HUDEP-2 (cell line): ENCODE data around the gene DPM3.
"Not testable (repeated sequence)": the region's sequence is repeated elsewhere in the genome, so short reads cannot be mapped to it uniquely, and the experiment has no call there.

Experiments
- DNase-seq, 76 experiments: peaks; one replicate each; lab custom pipeline; 2025; ENCODE audit not compliant: unreplicated experiment in 76 of 76; lab: John Stamatoyannopoulos, UW

DPM3 gene

GRCh38 chr1:155139895-155140629 lies at the start of gene DPM3:
DPM3 (minus strand) TSS chr1:155140531; CDS start chr1:155140240, 291 bp downstream.
- DNase-seq = peak in 71 of 76 experiments; percentile 10 to 86 (median 66)

- DNase-seq = not testable (repeated sequence)
Observed at GRCh38 chr1:155189926-155190325, 49.6 kb upstream of the DPM3 start.

- no peak for DNase-seq
Observed at GRCh38 chr1:155188268-155188667, 47.9 kb upstream of the DPM3 start.

- DNase-seq = no peak
Observed at GRCh38 chr1:155187456-155187891, 47.1 kb upstream of the DPM3 start.

GRCh38 chr1:155186794-155187455 lies 46.6 kb upstream of the DPM3 start:
- DNase-seq = no peak

GRCh38 chr1:155186067-155186793 lies 45.9 kb upstream of the DPM3 start:
- peak in 1 of 76 experiments; percentile 19 for DNase-seq

GRCh38 chr1:155185783-155186066 lies 45.4 kb upstream of the DPM3 start:
- no peak for DNase-seq

- peak in 66 of 76 experiments; percentile 5 to 74 (median 52) for DNase-seq
Observed at GRCh38 chr1:155184835-155185782, 44.8 kb upstream of the DPM3 start.

- no peak for DNase-seq
Observed at GRCh38 chr1:155184351-155184811, 44.0 kb upstream of the DPM3 start.

GRCh38 chr1:155183775-155184221 lies 43.5 kb upstream of the DPM3 start:
- DNase-seq = no peak

- DNase-seq = no peak
Observed at GRCh38 chr1:155182052-155182550, 41.8 kb upstream of the DPM3 start.

- DNase-seq = no peak
Observed at GRCh38 chr1:155181371-155182051, 41.2 kb upstream of the DPM3 start.

GRCh38 chr1:155179112-155180031 lies 39.0 kb upstream of the DPM3 start:
- no peak for DNase-seq

GRCh38 chr1:155178441-155179111 lies 38.2 kb upstream of the DPM3 start:
- no peak for DNase-seq

GRCh38 chr1:155177918-155178281 lies 37.6 kb upstream of the DPM3 start:
- DNase-seq = no peak

GRCh38 chr1:155177192-155177917 lies 37.0 kb upstream of the DPM3 start:
- no peak for DNase-seq

- peak in 71 of 76 experiments; percentile 12 to 89 (median 78) for DNase-seq
Observed at GRCh38 chr1:155176544-155177071, 36.3 kb upstream of the DPM3 start.
